8988T (cell line): ENCODE data around the gene STIP1.

Source experiments
- DNase-seq: peaks from one replicate; pipeline ENCODE4 v3.0.0; 2011

The STIP1 gene

GRCh38 chr11:64253043-64253442 lies 67.1 kb downstream of the STIP1 start:
- DNase-seq = no peak

DNA sequence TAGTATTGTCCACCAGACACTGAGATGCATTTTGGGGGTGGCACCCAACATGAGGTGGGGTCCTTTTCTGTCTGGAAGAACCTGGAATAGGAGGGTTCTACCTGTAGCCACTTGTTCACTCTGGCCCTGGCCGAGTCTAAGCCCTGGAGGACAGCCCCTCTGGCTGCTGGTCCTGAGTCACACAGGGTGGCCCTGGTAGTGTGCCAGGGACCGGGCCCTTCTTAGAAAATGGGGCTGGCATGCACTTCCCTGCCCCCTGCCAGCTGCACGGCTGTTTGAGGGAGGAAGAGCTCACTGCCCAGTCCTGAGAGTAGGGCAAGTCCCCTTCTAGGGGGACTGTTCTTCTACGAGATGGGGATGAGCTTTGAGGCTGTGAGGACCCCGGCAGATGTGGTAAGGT lies 67.5 kb downstream of the STIP1 start:
- DNase-seq = no peak
